HG03064 (cell line): ENCODE data around the gene LMF2.
"Not testable (repeated sequence)": the region's sequence is repeated elsewhere in the genome, so short reads cannot be mapped to it uniquely, and the experiment has no call there.

ENCODE experiments used
- ATAC-seq: cut with Tn5 transposase; IDR thresholded peaks from one replicate; pipeline ENCODE4 v1.9.1; 2021; ENCODE audit warnings: low read depth; ENCODE audit not compliant: unreplicated experiment

The LMF2 gene, protein sequence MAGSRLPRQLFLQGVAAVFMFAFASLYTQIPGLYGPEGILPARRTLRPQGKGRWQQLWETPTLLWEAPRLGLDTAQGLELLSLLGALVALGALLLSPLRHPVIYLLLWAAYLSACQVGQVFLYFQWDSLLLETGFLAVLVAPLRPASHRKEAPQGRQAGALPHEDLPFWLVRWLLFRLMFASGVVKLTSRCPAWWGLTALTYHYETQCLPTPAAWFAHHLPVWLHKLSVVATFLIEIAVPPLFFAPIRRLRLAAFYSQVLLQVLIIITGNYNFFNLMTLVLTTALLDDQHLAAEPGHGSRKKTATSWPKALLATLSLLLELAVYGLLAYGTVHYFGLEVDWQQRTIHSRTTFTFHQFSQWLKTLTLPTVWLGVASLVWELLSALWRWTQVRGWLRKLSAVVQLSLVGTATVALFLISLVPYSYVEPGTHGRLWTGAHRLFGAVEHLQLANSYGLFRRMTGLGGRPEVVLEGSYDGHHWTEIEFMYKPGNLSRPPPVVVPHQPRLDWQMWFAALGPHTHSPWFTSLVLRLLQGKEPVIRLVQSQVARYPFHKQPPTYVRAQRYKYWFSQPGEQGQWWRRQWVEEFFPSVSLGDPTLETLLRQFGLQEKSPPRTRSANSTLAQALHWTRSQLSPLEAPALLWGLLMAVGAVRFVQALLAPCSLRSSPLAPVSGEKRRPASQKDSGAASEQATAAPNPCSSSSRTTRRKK

GRCh38 chr22:50507421-50507990, at the start of gene LMF2:
TSS of gene LMF2 (minus strand) at chr22:50507702. CDS start at chr22:50507675, 27 bp downstream.
- ATAC-seq, result no peak

DNA sequence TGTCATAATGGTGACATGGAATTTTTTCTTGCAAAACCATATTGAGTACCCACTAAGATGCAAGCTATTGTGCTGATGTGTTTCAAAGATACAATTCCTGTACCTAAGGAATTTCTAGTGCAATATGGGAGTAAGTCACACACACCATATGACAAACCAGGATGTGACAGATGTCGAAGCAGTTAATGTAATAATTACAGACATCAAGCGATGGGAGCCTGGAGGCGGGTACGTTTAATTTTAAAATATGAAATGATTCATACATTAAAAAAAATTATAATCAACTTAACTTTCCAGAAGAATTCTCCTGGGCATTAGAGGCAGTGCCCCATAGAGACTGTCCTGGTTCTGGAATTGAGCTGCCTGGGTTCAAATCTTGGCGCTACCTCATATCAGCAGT, 49.2 kb upstream of the LMF2 start:
- ATAC-seq, result no peak

- ATAC-seq, result no peak
These were observed 45.8 kb upstream of the LMF2 start for GRCh38 chr22:50553310-50553709.

- no peak for ATAC-seq
These were observed 43.8 kb upstream of the LMF2 start for GRCh38 chr22:50551160-50551752.

GRCh38 chr22:50550395-50550794, 42.9 kb upstream of the LMF2 start:
- no peak for ATAC-seq

GRCh38 chr22:50548921-50549790, 41.7 kb upstream of the LMF2 start:
- ATAC-seq, result no peak

DNA sequence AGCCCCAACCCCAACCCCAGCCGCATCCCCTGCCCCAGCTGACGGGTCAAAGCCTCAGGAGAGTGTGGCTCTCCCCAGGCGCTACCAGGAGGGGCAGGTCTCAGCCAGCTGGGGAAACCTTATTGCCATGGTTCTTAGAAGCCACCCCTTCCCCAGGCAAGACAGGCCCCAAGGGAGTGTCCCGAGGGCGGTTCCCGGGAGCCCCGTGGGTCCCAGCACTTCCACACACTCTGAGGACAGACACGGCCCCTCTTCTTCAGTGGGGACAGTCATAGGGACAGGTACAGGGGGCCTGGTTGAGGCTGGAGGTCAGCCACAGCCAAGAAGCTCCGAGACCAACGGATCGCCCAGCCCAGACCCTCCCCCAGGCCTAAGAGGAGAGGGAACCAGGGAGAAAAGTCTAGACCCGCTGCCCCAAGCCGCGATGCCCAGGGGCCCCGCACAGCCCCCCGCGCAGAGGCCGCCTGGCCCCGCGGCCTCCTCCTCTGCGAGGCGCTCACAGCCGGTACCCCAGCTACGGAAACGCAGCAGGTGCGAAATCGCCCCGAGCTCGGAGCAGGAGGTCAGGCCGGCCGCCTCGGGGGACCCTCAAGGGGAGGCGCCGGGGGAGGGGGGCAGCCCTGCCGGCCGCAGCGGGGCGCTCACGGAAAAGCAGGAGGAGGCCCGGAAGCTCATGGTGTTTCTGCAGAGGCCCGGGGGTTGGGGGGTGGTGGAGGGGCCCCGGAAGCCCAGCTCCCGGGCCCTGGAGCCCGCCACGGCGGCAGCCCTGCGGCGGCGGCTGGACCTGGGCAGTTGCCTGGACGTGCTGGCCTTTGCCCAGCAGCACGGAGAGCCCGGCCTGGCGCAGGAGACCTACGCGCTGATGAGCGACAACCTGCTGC, 40.8 kb upstream of the LMF2 start:
- ATAC-seq, result no peak

DNA sequence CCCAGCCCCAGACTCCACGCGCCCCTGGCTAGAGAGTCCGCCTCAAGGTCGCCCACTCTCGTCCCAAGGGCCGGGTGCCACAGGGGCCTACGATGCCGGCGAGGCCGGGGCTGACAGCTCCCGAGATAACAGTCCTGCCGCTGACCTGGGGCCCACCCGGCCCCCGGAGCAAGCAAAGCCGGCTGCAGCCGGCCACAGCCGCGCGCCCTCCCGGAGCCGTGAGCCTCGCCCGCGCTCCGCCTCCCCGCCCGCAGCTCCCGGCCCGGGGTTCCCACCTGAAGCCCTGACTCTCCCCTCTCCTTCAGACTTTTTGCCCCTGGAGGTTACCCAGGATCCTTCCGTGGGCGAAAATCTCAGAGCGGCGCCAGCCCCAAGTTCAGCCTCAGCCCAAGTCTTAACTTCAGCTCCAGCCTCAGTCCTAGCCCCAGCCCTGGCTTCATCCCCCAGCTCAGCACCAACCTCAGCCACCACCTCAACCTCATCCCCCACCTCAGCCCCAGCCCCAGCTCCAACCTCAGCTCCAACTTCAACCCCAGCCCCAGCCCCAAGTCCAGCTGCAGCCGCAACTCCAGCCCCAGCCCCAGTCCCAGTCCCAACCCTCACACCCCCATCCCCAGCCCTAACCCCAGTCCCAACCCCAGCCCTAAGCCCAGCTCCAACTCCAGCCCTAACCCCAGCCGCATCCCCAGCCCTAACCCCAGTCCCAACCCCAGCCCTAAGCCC, 39.9 kb upstream of the LMF2 start:
- no peak for ATAC-seq

DNA sequence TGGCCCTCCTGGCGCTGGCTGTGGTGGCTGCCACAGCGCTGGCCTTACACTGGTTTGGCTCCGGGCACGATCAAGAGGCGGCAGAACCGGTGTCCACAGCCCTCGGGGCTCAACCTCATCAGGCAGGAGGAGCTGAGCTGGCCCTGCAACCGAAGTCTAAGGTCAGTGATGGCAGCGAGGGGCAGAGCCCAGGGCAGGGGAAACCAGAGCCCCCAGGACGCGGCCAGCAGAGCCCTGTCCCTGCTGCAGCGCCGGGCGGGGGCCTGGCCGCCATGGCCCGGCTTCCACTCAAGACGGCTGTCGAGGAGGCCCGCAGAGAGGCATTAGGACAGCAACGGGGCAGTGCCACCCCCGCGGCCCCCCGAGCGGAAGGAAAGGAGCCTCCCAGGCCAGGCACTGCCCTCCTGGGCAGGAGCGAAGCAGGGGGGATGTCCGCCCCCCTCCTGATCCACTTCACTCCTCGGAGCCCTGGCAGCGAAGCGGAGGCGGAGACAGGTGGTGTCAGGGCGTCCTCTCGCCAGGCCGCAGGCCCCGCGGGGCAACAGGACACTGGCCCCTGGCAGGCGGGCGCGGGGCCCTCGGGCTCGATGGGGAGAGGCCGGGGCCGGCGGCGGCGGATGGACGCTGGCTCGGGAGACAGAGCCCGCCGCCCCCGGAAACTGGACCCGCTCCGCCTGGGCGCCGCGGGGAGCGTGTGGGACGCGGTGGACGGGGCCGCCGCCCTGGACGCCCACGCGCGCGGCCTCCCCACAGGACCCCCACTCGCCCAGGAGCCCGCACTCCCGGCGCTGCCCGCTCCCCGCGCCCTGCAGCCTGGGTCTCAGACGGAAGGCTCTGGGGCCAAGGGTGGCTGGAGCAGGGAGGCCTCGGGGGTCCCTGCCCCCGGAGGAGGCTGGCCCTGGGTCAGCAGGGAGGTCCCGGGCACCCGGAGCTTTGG, 39.1 kb upstream of the LMF2 start:
- no peak for ATAC-seq

DNA sequence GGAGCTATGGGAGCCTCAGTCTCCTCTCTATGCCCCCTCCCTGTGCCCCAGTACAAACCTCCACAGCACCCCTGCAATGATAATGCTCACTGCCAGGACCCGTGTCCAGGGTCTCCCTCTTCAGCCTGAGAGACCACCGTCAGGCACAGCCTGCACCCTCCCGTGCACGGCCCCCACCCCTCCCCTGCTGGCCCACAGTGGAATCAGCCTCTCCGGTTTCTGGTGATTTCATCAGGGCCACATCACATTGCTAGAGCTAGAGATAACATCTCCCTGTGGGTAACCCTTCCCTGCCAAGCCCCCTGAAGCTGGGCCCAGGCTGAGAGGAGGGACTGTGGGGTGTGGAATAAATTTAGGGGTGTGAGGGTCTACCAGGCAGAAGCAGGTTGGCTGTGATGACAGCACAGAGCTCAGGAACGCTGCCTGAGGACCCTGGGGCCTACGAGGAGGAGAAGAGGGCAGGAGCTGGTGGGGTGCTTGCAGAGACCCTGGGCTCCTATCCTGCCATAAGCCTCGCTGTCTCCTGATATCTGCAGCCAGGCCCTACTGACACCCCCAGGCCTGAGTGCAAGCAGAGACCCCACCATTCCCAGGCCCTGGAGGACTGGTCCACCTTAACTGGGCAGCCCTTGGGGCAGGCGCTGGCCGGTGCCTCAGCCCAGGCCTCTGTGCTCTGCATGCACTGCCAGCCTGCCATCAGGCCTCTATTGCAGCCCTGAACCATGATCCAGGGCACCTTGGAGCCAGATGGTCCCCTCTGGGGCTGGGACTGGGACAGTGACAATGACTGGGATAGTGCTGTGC, 38.2 kb upstream of the LMF2 start, which contains the start of gene KLHDC7B:
KLHDC7B (plus strand) TSS at position 378 of the 804 bp plus-strand sequence; CDS start at position 723, 345 bp downstream.
- no peak for ATAC-seq

DNA sequence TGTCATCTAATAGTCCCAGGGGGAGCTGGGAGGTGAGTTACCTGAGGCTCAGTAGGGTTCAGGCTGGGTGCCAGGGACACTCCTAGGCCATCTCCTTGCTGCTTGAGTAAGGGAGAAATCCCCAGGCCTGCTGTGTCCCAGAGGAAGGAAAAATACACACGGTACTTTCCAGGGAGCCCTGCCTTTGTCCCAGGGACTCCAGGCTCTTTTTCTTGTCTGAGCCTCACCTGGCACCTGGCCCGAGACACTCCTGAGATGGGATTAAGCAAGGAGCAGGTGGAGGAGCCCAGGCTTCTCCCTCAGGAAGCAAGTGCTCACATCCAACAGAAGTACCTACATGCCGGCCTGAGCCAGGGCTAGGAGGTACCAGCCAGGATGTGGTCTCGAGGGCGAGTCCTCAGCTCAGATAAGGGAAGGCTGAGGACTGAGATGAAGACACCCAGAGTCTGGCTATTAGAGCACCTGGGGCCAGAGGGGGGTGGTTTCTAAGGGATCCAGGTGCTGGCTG, 37.3 kb upstream of the LMF2 start:
- ATAC-seq, result no peak

- no peak for ATAC-seq
These were observed 36.7 kb upstream of the LMF2 start for GRCh38 chr22:50544078-50544745.

DNA sequence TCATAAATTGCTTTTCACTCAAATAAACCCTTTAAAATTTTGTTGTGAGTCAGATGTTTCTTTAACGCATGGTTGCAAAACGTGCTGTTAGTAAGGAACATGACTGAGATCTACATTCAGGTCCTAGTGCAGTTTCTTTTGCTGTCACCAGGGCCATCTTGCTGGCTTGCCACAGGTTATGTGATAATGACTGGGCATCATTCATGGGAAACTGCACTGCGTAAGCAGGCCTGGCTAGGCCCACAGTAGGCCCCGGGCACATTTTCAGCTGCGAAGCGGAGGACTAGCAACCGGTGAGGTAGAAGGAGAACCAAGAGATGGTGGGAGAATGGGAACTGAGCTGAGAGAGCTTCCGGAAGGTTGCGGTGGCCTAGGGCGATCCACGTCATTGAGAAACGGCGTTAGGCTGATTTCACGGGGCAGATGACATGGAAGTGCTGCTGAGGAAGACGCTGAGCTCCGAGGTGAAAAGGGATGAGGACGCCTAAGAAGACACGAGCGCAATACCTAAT, 35.0 kb upstream of the LMF2 start:
- ATAC-seq, result no peak

GRCh38 chr22:50541667-50542026, 34.1 kb upstream of the LMF2 start:
- not testable (repeated sequence) for ATAC-seq

GRCh38 chr22:50540381-50540780, 32.9 kb upstream of the LMF2 start:
- ATAC-seq, result no peak

- ATAC-seq, result no peak
These were observed 30.3 kb upstream of the LMF2 start for GRCh38 chr22:50537765-50538164.
